Kasumi-1 (cell line): ENCODE measurements around the gene CPT1B.

Source experiments
- DNase-seq, 2 experiments: peaks; one replicate each; lab custom pipeline; 2025; lab: John Stamatoyannopoulos, UW

The CPT1B gene

DNA sequence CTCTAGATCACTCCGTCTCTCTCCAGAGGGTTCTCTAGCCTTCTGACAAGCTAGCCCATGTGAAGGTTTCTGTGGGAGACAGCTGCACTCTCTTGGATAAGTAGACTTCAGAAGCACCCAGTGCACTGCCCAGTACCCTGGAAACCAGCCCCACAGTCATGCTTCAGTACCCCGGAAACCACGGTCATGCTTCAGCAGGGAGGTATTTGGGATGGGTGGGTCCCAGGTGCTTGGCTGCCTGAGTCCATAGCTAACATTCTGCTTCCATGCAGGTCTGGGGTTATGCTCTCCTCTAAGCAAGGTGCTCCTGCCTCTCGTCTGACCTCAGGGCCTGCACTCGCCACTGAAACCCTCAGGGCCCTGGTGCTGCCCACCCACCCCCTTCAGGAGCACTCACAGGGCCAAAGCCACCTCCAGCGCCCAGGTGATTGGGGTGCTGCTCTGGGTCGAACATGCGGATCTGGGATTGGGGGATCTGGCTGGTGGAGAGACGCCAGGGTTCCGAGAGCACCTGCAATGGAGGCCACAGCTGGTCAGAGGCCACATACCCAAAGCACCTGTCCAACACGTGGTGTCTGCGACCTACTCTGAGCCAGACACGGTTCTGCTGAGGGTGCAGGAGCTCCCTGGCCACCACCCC is 8.2 kb downstream of the CPT1B start:
- DNase-seq: no peak

DNA sequence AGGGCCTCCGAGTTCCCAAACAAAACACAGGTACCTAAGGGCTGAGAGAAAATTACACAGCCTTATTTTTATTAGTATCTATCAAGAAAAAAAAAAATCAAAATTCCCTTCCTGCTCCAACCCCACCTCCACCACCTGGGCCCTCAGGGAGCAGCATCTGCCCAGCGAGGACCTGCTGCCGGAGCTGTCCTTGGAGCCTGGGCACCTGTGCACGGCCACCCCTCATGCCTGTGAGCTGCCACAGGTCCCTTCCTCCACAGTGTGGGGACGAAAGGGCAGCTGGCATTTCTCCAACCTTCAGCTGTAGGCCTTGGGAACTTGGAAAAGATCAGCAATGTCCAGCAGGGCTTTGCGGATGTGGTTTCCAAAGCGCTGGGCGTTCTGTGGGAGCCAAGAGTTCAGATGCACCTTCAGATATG is 9.2 kb downstream of the CPT1B start:
- DNase-seq: no peak

DNA sequence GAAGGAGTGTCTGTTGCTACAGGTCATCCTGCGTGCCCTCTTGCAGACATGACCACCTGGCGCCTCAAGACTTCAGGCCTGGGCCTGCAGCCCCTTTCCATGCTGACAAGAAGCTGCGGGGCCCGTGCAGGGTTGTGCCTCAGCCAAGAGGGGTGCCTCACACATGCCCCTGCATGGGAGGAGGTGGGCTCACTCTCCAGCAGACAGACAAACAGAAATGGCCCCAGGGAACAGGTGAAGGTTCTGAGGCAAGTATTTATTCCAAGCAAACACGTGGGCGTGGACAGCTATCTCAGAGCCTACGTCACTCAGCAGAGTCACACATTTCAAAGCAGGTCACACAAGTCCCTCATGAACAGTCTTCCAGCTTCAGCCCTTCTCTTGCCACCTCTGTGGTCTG is 9.6 kb downstream of the CPT1B start:
- no peak for DNase-seq

DNA sequence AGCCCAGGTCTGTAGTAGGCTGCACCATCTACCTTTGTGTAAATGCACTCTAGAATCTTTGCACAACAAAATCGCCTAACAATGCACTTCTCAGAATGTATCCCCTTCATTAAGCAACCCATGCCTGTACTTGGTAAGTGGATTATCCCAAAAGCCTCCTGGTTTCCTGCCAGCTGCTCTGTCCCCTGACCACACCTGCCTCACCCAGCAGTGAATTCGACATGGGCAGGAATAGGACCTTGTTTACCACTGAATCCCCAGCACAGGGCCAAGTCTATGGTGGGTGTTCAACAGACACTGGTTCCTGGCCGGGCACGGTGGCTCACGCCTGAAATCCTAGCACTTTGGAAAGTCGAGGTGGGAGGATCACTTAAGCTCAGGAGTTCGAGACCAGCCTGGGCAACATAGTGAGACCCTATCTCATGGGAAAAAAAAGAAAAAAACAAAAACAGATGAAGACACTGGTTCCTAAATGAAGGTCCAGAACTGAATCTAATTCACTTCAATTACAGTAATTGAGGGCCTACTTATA is 10.4 kb downstream of the CPT1B start:
- no peak for DNase-seq

DNA sequence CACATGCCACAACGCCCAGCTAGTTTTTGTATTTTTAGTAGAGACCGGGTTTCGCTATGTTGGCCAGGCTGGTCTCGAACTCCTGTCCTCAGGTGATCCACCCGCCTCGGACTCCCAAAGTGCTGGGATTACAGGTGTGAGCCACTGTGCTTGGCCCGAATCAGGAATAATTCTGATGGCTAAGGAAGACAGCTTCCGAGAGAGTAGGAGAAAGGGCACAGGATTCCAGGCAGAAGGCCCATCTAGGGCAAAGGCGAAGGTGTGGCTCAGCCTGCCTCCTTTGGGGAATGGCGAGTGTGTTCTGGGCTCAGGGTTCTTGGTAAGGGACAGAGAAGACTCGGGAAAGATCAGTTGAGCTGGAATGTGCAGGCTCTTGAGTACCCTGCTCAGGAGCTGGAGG is 13.9 kb downstream of the CPT1B start:
- DNase-seq: no peak

DNA sequence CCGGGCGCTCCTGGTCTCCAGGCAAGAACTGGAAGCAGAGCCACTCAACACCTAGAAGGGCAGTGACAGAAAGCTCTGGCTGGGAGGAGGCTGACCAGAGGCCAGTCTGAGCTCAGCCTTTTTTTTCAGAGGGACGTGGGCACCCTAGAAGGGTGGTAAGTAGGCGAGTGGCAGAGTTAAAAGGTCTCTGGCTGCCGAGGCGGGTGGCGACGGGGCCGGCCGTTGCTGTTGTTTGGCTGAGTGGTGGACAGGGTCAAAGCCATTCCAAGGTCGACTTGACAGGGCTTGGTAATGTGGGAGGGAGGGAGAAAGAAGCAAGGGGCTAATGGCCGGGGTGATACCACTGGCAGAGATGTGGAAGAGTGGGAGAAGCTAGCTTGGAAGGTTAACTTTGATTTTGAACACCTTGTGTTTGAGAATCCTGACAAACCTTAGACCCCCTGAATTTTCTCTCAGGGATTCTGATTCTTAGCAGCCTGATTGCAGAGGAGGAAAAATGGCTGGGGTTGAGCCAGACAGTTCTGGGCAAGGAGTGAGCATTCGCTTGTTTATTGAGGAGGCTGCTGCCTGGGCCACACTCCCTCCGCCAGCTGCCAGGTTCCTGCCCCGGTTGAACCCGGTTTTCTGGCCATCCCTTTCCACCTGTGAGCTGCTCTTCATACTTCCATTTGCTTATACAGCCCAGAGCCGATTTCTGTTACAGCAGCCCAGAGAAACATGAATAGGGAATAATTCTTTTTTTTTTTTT is 14.6 kb downstream of the CPT1B start:
- no peak for DNase-seq

DNA sequence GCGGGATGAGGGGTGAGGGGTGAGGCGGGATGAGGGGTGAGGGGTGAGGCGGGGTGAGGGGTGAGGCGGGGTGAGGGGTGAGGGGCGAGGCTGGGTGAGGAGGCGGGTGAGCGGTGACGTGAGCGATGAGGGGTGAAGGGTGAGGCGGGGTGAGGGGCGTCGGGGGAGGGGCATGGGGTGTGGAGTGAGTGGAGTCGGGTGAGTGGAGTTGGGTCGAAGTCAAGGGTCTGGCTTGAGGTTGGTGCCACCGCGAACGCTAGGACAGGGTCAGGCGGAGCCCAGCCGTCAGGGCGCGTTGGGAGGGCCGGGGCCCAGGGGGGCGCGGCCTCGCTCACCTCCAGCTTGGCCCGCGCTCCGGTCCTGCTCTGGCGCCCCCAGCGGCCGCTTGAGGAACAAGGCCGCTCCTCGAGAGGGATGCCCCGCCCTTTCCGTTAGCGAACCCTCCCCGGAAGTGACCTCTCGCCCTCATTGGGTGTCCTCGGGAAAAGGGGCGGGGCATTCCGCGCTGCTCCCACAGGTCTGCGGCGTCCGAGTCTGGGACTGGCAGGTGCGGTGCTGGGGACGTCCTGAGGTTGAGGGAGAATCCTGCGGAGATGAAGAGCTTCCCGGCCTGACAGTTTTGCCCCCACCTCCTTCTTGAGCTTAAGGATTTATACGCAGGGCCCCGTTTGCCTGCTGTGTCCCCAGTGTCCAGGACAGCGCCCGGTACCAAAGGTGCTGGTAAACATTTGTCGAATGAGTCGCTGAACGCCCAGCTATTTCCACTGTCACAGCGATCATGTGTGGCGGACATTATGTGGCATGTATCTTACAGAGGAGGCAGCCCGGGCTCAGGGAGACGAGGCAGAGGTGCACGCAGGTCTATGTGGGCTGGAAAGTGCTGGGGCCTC is 15.5 kb downstream of the CPT1B start, which contains the start of gene SYCE3:
Gene SYCE3 (minus strand): TSS at position 397 of the 890 bp plus-strand sequence. CDS start 6,514 bp downstream, outside the sequence.
- peak; percentile 92 to 93 for DNase-seq

DNA sequence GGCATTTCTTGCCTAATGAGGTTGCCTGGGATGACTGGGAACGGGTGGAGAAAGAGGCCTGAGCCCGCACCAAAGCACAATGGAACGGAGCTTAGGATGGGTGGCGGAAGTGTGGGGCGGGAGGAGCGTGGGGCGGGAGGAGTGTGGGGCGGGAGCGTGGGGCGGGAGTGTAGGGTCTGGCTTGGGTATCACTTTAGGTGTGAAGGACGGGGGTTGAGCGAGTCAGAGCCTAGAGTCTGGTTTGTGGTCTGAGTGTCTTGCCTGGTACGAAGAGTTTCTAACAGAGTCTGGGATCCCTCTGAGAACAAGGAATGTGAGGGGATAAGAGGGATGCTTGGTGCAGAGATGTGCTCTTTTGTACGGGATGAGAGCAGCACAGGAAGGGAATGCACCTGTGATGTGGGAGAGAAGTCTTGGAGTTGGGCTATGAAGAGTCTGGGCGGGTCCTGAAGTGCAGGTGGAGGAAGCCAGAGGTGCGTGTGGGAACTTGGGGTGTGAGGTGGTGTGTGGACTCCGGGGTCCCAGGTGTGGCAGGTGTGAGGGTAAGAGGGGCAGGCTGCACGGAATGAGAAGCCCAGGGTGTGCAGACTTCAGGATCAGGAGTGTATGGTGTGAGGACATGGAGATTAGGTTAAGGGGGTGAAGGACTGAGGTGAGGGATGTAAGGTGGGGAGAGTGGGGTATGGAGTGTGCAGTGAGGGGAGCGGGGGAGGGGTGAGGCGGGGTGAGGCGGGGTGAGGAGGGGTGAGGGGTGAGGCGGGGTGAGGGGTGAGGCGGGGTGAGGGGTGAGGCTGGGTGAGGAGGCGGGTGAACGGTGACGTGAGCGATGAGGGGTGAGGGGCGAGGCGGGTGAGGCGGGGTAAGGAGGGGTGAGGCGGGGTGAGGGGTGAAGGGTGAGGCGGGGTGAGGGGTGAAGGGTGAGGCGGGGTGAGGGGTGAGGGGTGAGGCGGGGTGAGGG is 16.5 kb downstream of the CPT1B start:
- no peak for DNase-seq

DNA sequence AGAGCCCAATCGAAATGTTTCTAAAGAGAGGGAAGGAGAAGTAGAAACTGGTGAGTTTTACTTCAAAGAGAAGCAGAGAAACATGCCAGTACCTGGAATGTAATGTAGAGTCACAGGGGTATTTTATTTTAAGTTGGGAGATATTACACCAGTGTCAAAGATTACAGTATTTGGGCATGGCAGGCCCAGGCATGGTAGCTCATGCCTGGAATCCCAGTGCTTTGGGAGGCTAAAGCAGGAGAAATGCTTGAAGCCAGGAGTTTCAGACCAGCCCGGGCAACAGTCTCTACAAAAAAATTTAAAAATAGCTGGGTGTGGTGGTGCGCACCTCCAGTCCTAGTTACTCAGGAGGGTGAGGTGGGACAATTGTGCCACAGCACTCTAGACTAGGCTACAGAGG is 18.2 kb downstream of the CPT1B start:
- DNase-seq: no peak

DNA sequence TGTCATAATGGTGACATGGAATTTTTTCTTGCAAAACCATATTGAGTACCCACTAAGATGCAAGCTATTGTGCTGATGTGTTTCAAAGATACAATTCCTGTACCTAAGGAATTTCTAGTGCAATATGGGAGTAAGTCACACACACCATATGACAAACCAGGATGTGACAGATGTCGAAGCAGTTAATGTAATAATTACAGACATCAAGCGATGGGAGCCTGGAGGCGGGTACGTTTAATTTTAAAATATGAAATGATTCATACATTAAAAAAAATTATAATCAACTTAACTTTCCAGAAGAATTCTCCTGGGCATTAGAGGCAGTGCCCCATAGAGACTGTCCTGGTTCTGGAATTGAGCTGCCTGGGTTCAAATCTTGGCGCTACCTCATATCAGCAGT is 21.5 kb downstream of the CPT1B start:
- DNase-seq: no peak

DNA sequence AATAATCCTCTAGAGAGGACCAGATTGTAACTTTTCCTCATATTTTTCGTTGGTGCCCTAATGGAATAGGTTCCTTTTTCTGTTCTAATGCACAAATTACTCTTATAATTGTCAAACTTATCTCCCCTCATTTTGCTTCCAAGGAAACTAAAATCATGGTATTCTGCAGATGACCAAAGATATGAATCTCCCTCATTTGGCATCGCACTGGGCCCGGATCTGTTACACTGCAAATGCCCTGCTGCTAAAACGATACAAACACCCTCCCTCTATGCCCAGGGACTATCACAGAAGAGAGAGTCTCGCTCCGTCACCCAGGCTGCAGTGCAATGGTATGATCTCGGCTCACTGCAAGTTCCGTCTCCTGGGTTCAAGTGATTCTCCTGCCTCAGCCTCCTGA is 24.9 kb downstream of the CPT1B start:
- DNase-seq: no peak

DNA sequence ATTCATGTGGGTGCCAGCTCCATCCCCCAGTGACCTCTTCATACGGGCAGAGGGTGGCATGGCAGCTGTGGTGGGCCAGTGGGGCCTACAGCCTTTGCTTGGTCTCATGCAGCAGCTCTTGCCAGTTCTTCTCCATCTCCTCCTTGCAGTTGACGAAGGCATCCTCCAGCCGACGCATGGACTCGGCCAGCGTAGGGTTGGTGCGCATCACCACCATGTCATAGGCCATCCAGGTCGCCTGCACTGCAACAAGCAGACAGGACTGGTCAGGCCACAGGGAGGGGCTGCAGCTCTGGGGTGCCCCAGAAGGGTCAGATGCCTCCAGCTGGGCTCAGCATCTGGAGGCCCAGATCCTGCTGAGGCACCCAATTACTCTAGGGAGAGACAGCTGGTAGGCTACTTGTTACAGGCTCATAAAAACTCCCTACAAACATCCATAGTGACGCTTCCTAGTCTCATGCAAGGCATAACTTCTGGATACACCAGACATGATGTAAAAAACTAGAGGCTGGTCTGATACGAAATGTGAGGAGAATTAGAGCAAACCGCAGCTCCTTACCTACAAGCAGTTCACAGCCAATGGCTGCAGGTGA is 27.0 kb downstream of the CPT1B start:
- no peak for DNase-seq

DNA sequence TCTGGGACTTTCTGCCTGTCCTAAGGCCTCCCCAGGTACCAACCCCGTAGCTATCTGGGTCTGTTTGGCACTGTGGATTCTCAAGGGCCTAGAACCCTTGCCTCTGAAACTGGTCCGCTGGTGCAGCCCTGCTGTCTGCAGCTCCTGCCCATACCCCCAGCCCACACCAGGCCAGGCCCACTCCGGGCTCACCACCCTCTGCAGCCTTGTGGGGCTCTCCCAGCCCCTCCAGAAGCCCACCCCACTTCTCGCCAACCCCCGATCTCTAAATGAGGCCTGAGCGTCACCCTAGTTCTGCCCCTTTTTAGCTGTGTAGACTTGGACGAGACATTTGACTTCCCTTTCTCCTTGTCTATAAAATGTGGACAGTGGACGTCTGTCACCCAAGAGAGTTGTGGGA is 27.8 kb downstream of the CPT1B start:
- no peak for DNase-seq

DNA sequence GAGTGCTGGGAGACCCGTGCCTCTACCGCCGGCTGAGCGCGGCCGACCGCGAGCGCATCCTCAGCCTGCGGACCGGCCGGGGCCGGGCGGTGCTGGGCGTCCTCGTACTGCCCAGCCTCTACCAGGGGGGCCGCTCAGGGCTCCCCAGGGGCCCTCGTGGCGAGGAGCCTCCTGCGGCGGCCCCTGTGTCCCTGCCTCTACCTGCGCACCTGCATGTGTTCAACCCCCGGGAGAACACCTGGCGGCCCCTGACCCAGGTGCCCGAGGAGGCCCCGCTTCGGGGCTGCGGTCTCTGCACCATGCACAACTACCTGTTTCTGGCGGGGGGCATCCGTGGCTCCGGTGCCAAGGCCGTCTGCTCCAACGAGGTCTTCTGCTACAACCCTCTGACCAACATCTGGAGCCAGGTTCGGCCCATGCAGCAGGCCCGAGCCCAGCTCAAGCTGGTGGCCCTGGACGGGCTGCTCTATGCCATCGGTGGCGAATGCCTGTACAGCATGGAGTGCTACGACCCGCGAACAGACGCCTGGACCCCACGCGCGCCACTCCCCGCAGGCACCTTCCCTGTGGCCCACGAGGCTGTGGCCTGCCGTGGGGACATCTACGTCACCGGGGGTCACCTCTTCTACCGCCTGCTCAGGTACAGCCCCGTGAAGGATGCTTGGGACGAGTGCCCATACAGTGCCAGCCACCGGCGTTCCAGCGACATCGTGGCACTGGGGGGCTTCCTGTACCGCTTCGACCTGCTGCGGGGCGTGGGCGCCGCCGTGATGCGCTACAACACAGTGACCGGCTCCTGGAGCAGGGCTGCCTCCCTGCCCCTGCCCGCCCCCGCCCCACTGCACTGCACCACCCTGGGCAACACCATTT is 29.1 kb downstream of the CPT1B start:
- no peak for DNase-seq

DNA sequence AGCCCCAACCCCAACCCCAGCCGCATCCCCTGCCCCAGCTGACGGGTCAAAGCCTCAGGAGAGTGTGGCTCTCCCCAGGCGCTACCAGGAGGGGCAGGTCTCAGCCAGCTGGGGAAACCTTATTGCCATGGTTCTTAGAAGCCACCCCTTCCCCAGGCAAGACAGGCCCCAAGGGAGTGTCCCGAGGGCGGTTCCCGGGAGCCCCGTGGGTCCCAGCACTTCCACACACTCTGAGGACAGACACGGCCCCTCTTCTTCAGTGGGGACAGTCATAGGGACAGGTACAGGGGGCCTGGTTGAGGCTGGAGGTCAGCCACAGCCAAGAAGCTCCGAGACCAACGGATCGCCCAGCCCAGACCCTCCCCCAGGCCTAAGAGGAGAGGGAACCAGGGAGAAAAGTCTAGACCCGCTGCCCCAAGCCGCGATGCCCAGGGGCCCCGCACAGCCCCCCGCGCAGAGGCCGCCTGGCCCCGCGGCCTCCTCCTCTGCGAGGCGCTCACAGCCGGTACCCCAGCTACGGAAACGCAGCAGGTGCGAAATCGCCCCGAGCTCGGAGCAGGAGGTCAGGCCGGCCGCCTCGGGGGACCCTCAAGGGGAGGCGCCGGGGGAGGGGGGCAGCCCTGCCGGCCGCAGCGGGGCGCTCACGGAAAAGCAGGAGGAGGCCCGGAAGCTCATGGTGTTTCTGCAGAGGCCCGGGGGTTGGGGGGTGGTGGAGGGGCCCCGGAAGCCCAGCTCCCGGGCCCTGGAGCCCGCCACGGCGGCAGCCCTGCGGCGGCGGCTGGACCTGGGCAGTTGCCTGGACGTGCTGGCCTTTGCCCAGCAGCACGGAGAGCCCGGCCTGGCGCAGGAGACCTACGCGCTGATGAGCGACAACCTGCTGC is 29.9 kb downstream of the CPT1B start:
- DNase-seq: peak in 1 of 2 experiments; percentile 27

DNA sequence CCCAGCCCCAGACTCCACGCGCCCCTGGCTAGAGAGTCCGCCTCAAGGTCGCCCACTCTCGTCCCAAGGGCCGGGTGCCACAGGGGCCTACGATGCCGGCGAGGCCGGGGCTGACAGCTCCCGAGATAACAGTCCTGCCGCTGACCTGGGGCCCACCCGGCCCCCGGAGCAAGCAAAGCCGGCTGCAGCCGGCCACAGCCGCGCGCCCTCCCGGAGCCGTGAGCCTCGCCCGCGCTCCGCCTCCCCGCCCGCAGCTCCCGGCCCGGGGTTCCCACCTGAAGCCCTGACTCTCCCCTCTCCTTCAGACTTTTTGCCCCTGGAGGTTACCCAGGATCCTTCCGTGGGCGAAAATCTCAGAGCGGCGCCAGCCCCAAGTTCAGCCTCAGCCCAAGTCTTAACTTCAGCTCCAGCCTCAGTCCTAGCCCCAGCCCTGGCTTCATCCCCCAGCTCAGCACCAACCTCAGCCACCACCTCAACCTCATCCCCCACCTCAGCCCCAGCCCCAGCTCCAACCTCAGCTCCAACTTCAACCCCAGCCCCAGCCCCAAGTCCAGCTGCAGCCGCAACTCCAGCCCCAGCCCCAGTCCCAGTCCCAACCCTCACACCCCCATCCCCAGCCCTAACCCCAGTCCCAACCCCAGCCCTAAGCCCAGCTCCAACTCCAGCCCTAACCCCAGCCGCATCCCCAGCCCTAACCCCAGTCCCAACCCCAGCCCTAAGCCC is 30.8 kb downstream of the CPT1B start:
- DNase-seq: no peak

DNA sequence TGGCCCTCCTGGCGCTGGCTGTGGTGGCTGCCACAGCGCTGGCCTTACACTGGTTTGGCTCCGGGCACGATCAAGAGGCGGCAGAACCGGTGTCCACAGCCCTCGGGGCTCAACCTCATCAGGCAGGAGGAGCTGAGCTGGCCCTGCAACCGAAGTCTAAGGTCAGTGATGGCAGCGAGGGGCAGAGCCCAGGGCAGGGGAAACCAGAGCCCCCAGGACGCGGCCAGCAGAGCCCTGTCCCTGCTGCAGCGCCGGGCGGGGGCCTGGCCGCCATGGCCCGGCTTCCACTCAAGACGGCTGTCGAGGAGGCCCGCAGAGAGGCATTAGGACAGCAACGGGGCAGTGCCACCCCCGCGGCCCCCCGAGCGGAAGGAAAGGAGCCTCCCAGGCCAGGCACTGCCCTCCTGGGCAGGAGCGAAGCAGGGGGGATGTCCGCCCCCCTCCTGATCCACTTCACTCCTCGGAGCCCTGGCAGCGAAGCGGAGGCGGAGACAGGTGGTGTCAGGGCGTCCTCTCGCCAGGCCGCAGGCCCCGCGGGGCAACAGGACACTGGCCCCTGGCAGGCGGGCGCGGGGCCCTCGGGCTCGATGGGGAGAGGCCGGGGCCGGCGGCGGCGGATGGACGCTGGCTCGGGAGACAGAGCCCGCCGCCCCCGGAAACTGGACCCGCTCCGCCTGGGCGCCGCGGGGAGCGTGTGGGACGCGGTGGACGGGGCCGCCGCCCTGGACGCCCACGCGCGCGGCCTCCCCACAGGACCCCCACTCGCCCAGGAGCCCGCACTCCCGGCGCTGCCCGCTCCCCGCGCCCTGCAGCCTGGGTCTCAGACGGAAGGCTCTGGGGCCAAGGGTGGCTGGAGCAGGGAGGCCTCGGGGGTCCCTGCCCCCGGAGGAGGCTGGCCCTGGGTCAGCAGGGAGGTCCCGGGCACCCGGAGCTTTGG is 31.6 kb downstream of the CPT1B start:
- no peak for DNase-seq
